AG20443 (cell line): ENCODE results near the gene GNAQ.
A peak's percentile ranks its signal among the peaks of the same experiment; 100 is the strongest.

Source experiments
- DNase-seq: peaks from one replicate; pipeline ENCODE4 v3.0.0; 2012; ENCODE audit warnings: low spot score, mixed read lengths

Gene GNAQ

GRCh38 chr9:77944556-77945243 lies 86.9 kb downstream of the GNAQ start:
- DNase-seq, result no peak

GRCh38 chr9:77943057-77943456 lies 88.6 kb downstream of the GNAQ start:
- DNase-seq, result no peak

- DNase-seq, result no peak
Measured at GRCh38 chr9:77939149-77939668, 92.4 kb downstream of the GNAQ start.

- DNase-seq, result no peak
Measured at GRCh38 chr9:77938163-77938562, 93.4 kb downstream of the GNAQ start.

GRCh38 chr9:77935974-77936373 lies 95.6 kb downstream of the GNAQ start:
- no peak for DNase-seq

DNA sequence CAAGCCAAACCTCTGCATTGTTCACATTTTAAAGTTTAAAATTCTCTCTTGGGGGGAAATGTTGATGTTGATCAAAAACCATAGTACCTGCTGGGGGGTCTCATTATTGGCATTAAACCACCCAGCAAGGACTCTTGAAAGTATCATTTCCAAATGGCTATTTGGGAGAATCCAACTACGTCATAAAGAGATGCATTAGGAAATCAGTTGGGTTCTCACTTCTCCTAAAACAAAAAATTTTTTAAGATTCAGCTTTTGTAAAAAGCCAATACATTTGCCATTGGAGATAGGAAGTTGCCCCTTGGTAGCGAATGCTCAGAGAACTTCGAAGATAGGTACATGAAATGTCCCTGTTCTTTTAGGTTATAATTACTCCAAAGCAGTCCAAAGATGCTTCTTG lies 96.4 kb downstream of the GNAQ start:
- DNase-seq, result no peak

DNA sequence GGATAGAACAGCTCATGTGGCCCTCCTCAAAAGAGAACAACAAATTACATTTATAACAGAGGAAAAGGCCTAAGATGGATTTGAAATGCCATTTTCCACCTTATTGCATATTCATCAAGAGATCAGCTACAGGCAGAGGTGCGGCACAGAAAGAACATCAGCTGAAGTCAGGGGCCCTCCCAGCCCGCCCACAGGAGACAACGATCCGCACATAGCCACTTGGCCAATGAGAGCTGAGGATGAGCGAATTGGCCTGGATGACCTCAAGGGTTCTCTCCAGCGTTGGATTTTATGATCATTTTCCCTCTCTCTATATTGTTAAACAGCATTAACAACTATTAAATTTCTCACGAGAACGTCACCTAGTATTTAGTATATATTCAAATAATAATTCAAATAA lies 97.6 kb downstream of the GNAQ start:
- DNase-seq, result no peak

DNA sequence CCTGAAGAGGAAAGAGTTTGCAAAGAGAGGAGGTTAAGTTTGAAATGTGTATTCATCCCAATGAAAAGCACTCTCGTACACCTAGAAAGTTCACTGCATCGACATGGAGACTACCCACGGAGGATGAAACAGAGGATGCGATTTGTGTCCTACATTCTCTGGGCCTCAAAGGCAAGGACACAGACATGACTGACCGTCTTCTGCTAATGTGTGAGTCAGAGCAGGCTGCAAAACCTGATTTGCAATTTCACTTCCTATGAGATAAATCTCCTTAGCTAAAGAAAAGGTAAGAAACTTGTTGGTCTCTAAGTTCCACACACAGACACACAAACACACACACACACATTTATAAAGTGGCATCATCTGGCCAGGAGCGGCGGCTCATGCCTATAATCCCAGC lies 98.6 kb downstream of the GNAQ start:
- no peak for DNase-seq

DNA sequence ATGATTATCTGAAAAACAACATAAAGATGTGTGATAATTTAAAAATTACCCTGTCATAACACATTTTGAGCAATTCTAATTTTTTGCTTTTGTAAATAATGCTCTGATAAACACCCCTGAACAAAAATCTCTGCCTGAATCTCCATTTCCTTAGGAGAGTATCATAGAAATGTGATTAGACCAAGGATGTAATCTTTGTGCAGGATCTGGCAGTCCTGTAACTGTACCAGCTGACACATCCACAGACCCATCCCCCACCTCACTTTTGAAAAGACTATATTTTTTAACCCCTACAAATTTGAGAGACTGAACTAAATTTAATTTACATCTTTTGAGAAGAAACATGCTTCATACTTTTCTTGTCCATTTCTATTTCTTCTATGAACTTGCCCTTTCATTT lies 101.7 kb downstream of the GNAQ start:
- no peak for DNase-seq

DNA sequence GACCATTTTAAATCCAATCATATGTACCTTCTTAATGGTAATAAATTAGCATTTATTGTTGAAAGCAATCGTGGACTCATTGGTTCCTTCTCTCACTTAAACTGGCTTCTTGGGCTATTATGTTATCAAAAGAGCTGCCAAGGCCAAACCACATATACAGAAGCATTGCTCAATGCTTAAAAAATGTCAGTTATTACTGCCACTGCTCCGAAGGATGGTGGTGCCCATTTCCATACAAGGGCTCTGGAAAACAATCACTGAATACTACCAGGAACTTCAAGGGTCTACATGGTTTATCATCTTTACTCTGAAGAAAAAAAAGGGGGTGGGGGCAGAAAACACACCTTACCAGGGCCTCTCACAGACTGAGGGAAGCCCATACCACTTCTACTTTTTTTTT lies 104.3 kb downstream of the GNAQ start:
- DNase-seq, result peak; percentile 33

GRCh38 chr9:77926371-77926878 lies 105.2 kb downstream of the GNAQ start:
- DNase-seq, result peak; percentile 46

- no peak for DNase-seq
Measured at GRCh38 chr9:77922591-77922990, 109.0 kb downstream of the GNAQ start.

- no peak for DNase-seq
Measured at GRCh38 chr9:77917800-77918199, 113.8 kb downstream of the GNAQ start.

- no peak for DNase-seq
Measured at GRCh38 chr9:77916820-77917219, 114.8 kb downstream of the GNAQ start.

GRCh38 chr9:77916410-77916819 lies 115.2 kb downstream of the GNAQ start:
- no peak for DNase-seq

DNA sequence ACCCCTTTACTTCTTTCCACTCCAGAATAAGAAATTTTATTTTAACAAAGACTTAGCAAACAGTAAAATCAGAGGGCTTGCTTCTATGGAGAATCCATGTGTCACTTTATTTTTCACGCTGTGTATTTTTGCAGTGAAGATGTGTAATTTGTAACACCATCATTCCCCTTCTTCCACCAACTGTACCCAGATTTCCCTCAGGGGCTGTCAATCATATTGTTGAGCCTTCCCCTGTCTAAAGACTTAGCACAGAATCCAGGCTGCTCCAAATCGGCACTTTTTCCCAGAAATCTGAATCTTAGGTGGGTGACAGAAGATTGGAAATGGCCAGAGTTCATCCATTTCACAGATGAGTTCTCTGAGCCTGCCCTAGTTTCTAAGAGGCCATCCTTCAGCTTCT lies 115.9 kb downstream of the GNAQ start:
- no peak for DNase-seq

GRCh38 chr9:77912895-77913693 lies 118.5 kb downstream of the GNAQ start:
- DNase-seq, result no peak

DNA sequence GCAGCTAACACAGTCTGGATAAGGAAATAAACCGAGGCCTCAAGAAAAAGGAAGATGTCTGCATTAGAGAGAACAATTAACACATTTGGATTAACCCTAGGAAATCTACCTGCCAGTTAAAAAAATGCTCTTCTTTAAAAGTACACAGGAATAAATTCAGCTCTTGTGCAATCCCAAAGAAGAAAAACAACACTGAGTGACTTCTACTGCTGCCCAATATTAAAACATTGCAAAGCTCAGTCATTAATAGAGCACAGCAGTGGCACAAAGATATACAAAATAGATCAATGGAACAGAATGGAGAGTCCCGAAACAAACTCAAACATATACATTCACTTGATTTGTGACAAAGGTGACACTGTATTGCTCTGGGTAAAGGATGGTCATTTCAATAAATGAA lies 119.7 kb downstream of the GNAQ start:
- DNase-seq, result no peak

- no peak for DNase-seq
Measured at GRCh38 chr9:77910194-77910621, 121.4 kb downstream of the GNAQ start.

GRCh38 chr9:77909306-77909705 lies 122.3 kb downstream of the GNAQ start:
- DNase-seq, result no peak

DNA sequence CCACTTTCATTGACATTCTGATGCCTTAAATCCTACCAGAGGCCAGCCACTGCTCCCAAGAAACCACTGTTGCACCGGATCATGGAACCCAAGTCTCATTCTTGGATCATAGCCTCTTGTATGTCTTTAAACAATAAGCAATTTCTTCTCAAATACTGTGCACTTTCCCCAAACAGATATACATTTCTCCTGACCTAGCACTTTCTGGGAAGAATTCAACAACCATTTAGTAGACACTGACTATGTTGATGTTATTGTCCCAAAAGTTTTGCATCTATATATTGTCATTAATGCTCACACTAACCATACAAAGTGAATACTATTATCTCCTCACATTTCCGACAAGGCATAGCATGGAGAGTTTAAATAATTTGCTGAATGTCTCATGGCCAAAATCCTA lies 123.3 kb downstream of the GNAQ start:
- no peak for DNase-seq

GRCh38 chr9:77907585-77907984 lies 124.0 kb downstream of the GNAQ start:
- no peak for DNase-seq

- no peak for DNase-seq
Measured at GRCh38 chr9:77906991-77907390, 124.6 kb downstream of the GNAQ start.
